ENCODE measurements around the gene CHST10.

CHST10 gene

GRCh38 chr2:100412881-100413321 is 4.6 kb downstream of the CHST10 start:
- no peak for DNase-seq

- no peak for DNase-seq
Measured at GRCh38 chr2:100412466-100412865, 5.0 kb downstream of the CHST10 start.

GRCh38 chr2:100411841-100412292 is 5.6 kb downstream of the CHST10 start:
- DNase-seq = no peak

GRCh38 chr2:100409975-100410647 is 7.4 kb downstream of the CHST10 start:
- no peak for DNase-seq

GRCh38 chr2:100409461-100409860 is 8.0 kb downstream of the CHST10 start:
- DNase-seq = no peak

- no peak for DNase-seq
Measured at GRCh38 chr2:100408941-100409340, 8.5 kb downstream of the CHST10 start.

- DNase-seq = no peak
Measured at GRCh38 chr2:100408104-100408503, 9.4 kb downstream of the CHST10 start.

- no peak for DNase-seq
Measured at GRCh38 chr2:100407563-100407962, 9.9 kb downstream of the CHST10 start.

- DNase-seq = no peak
Measured at GRCh38 chr2:100407073-100407472, 10.4 kb downstream of the CHST10 start.

GRCh38 chr2:100406120-100406508 is 11.4 kb downstream of the CHST10 start:
- no peak for DNase-seq

GRCh38 chr2:100405403-100406119 is 11.9 kb downstream of the CHST10 start:
- DNase-seq = no peak

- no peak for DNase-seq
Measured at GRCh38 chr2:100404411-100404810, 13.1 kb downstream of the CHST10 start.

- DNase-seq = no peak
Measured at GRCh38 chr2:100403722-100404121, 13.7 kb downstream of the CHST10 start.

- no peak for DNase-seq
Measured at GRCh38 chr2:100401268-100401667, 16.2 kb downstream of the CHST10 start.

GRCh38 chr2:100399714-100400113 is 17.8 kb downstream of the CHST10 start:
- no peak for DNase-seq

GRCh38 chr2:100397976-100398375 is 19.5 kb downstream of the CHST10 start:
- no peak for DNase-seq

- no peak for DNase-seq
Measured at GRCh38 chr2:100397118-100397860, 20.2 kb downstream of the CHST10 start.

- no peak for DNase-seq
Measured at GRCh38 chr2:100396483-100396882, 21.0 kb downstream of the CHST10 start.

GRCh38 chr2:100395532-100396350 is 21.7 kb downstream of the CHST10 start:
- no peak for DNase-seq

- no peak for DNase-seq
Measured at GRCh38 chr2:100394111-100394641, 23.3 kb downstream of the CHST10 start.

GRCh38 chr2:100393362-100393761 is 24.1 kb downstream of the CHST10 start:
- DNase-seq = no peak

GRCh38 chr2:100392715-100393114 is 24.8 kb downstream of the CHST10 start:
- DNase-seq = no peak
